ENCODE measurements around the gene DENND6B.
"Not testable (repeated sequence)": the region's sequence is repeated elsewhere in the genome, so short reads cannot be mapped to it uniquely, and the experiment has no call there.

DENND6B gene

DNA sequence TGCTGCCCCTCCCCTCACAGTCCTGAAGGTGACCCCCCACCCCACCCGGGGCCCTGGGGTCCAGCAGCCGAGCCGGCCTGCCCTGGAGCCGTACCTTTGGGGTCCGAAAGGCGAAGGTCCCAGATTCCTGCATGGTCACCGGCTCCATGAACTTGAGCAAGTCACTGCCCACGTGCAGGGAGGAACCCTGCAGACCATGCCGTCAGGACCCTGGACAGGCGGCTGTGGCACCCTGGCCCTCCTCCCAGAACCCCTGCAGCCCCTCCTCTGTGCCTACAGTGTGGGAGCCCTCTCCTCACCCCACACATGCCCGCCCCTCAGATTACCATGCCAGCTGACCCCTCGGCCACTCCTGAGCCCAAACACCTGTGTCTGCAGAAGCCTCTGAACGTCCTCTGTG, 42.3 kb downstream of the DENND6B start:
- no peak for DNase-seq

GRCh38 chr22:50283821-50284220, 43.0 kb downstream of the DENND6B start:
- no peak for DNase-seq

GRCh38 chr22:50282361-50283155, 44.3 kb downstream of the DENND6B start:
- DNase-seq, result no peak

- DNase-seq, result no peak
These were observed 44.9 kb downstream of the DENND6B start for GRCh38 chr22:50281957-50282356.

DNA sequence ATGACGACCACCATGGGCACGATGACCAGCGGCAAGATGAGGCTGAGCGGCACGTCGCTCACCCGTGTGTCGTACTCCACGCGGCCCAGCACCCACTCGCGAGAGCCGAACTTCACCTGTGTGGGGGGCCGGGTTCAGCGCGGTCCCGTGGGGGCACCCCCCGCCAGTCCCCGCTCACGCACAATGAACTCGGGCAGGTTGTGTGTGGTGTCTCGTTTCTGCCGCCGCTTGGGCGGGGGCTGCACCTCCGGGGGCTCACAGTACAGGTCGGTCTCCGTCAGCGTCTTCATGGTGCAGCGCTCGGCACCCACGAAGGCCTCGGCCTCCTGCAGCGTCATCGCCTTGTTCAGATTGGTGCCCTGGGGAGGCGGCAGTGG, 45.4 kb downstream of the DENND6B start:
- no peak for DNase-seq

- DNase-seq, result no peak
These were observed 46.0 kb downstream of the DENND6B start for GRCh38 chr22:50280708-50281383.

DNA sequence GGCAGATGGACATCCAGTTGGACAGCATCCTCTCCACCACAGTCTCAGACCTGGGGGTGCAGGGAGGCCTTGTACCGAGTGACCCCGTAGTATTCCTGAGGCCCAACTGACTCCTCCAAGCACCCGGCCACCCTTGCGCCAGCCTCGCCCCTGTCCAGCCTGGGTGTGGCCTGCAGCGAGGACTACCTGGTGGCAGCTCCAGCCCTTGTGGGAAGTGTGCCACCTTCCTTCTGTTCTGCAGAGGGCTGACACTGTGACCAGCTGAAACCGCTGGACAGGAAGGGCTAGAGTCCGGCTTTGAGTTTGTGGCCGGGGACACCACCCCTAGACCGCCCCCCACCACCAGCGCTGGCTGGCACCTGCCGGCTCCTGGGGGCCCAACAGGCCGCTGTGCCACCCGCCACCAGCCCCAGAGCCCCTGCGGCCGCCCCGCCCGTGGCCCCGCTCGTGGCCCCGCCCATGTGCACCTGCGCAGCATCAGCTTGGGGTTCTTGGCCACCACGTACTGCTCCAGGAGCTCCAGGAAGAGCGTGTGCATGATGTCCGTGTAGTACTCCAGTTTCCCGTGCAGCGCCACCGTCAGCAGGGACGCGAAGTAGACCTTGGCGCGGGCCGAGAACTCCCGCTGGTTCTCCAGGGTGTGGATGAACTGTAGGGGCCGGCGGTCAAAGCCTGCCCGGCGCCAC, 46.6 kb downstream of the DENND6B start:
- no peak for DNase-seq

- no peak for DNase-seq
These were observed 47.7 kb downstream of the DENND6B start for GRCh38 chr22:50278956-50279619.

- DNase-seq, result no peak
These were observed 48.4 kb downstream of the DENND6B start for GRCh38 chr22:50278461-50278860.

DNA sequence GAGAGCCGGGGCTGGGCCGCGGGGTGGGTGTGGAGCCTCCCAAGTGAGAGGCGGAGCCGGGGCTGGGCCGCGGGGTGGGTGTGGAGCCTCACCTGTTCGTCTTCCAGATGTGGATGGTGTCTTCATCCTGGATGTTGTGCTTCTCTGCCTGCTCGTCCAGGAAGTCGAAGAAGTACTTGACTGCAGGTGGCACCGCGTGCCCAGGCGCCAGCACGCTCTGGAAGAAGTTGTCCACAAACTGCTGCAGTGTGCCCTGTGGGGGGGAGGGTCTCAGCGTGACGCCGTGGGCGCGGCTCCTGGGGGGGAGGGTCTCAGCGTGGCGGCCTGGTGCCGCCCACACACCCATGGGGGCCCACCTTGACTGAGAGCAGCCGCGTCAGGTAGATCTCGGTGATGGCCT, 49.1 kb downstream of the DENND6B start:
- DNase-seq, result no peak

DNA sequence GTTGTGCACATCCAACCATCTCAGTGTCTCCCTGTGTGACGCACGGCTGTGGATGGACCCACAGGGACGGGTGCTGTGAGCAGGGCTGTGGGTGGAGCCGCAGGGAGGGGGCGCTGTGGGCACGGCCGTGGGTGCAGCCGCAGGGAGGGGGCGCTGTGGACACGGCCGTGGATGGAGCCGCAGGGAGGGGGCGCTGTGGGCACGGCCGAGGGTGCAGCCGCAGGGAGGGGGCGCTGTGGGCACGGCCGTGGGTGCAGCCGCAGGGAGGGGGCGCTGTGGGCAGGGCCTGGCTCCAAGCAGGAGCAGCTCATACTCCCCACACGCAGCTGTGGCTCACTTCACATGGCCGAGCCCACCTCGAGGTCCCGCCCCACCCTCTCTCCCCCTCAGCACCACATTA, 50.7 kb downstream of the DENND6B start:
- no peak for DNase-seq

- DNase-seq, result no peak
These were observed 51.4 kb downstream of the DENND6B start for GRCh38 chr22:50275181-50276055.

DNA sequence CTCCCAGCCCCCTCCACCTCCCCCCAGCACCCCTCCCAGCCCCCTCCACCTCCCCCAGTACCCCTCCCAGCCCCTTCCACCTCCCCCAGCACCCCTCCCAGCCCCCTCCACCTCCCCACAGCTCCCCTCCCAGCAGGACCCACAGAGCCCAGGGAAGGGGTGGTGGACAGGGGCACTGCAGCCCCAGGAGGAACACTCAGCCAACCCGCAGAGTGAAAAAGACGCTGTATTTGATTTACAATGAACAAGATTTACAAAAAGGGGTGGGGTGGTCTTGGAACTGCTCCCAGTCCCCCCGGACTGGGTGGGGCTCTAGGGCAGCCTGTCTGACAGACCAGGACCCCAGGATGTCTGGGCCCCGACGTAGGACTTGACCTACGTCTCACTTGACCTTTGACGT, 52.0 kb downstream of the DENND6B start:
- DNase-seq, result no peak

DNA sequence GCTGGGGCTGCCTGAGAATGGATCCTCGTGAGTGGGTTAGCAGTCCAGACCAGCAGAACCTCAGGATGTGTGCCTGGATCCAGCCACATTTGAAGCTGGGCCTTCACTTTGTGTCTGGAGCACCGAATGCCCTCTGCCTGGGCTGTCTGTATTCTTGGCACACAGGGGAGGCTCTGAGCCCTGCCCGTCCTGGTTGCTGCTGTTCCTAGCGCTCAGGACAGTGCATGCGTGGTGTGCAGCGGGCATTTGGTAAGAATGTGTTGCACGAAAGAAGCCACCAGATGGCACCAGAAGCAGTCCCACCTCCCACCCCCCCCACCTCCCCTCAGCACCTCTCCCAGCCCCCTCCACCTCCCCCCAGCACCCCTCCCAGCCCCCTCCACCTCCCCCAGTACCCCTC, 52.5 kb downstream of the DENND6B start:
- peak; percentile 37 for DNase-seq

DNA sequence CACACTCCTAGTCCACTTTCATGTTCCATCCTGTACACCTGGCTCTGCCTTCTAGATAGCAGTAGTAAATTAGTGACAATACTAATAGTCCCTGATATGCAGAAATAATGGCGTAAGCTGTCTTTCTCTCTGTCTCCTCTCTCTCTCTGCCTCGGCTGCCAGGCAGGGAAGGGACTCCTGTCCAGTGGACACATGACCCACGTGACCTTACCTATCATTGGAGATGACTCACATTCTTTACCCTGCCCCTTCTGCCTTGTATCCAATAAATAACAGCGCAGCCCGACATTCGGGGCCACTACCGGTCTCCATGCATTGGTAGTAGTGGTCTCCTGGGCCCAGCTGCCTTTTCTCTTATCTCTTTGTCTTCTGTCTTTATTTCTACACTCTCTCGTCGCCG, 53.0 kb downstream of the DENND6B start:
- DNase-seq, result not testable (repeated sequence)

GRCh38 chr22:50273352-50273751, 53.5 kb downstream of the DENND6B start:
- not testable (repeated sequence) for DNase-seq

DNA sequence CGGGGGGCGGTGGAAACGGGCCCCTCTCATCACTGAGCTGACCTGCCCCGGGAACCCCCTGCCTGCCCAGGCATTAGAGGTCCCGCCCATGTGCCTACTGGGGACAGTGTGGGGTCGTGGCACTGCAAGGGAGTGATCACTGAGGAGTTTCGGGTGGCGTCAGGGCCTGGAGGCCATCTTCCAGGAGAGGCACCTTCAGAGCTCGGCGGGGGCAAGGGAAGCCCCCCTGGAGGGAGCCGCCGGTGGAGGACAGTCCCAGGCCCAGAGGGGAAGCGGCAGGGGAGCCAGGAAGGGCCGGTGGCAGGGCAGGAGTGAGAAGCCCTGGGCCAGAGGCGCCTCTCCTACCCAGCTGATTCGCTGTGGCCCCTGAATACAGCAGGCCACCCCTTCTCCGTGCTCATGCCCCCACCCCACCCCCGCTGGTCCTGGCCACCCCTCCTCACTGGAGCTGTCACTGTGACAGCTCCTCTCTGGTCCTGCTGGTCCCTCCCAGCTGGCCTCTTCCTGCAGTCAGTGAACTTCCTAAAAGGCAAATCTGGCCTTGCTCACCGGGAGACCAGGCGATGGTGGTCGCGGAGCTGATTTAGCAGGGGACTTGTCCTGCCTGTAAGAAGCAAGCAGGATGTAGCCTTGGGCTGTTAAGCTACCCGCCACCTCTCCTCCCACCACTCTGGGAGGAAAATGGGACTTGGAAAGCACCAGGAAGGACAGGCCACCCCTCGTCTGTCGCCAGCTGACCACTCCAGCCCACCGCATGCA, 54.6 kb downstream of the DENND6B start:
- DNase-seq, result no peak

GRCh38 chr22:50271519-50271970, 55.3 kb downstream of the DENND6B start:
- DNase-seq, result peak; percentile 46

- no peak for DNase-seq
These were observed 56.0 kb downstream of the DENND6B start for GRCh38 chr22:50270666-50271394.

- no peak for DNase-seq
These were observed 56.7 kb downstream of the DENND6B start, which contains the start of gene MAPK11 for GRCh38 chr22:50269970-50270665. MAPK11 (minus strand) TSS chr22:50270380; CDS start chr22:50270292, 88 bp downstream.
